LNCaP clone FGC (cell line): ENCODE measurements around the gene BAIAP3.

Source experiments
- DNase-seq: peaks from one replicate; pipeline ENCODE4 v3.0.0-alpha.2; 2011; ENCODE audit warnings: low read depth
- H3K4me3 ChIP-seq: 2 replicates; pipeline ENCODE4 v1.5.1; 2011; ENCODE audit warnings: mild to moderate bottlenecking, low read depth, low read length, control low read depth
- CTCF ChIP-seq: IDR thresholded peaks from 2 replicates; pipeline ENCODE4 v1.5.1; 2012; ENCODE audit warnings: mild to moderate bottlenecking; ENCODE audit not compliant: control insufficient read depth, insufficient read depth; ENCODE audit errors: extremely low read depth

Gene BAIAP3

GRCh38 chr16:1361685-1362360 lies 28.4 kb downstream of the BAIAP3 start:
- DNase-seq, result no peak
- H3K4me3 ChIP-seq, result no peak overlapping the region
- no peak for TF ChIP-seq CTCF

- no peak for DNase-seq
- TF ChIP-seq CTCF, result no peak
- no peak overlapping the region for H3K4me3 ChIP-seq
Measured at GRCh38 chr16:1362807-1363206, 29.4 kb downstream of the BAIAP3 start.

GRCh38 chr16:1363501-1364041 lies 30.1 kb downstream of the BAIAP3 start:
- H3K4me3 ChIP-seq, result no peak overlapping the region
- no peak for DNase-seq
- TF ChIP-seq CTCF, result peak; percentile 93

GRCh38 chr16:1364510-1364909 lies 31.1 kb downstream of the BAIAP3 start:
- DNase-seq, result no peak
- TF ChIP-seq CTCF, result no peak
- no peak overlapping the region for H3K4me3 ChIP-seq

- H3K4me3 ChIP-seq, result no peak overlapping the region
- DNase-seq, result no peak
- no peak for TF ChIP-seq CTCF
Measured at GRCh38 chr16:1366060-1366711, 32.7 kb downstream of the BAIAP3 start.

- DNase-seq, result no peak
- peak; percentile 59 for TF ChIP-seq CTCF
Measured at GRCh38 chr16:1366712-1367299, 33.4 kb downstream of the BAIAP3 start.

More at GRCh38 chr16:1366712-1367299, 33.4 kb downstream of the BAIAP3 start:
- 0 out of 2 replicates have a peak overlapping the region, but pooled peaks have one; percentile 13 for H3K4me3 ChIP-seq
